CD4-positive, alpha-beta T cell treated with Interferon gamma for 1 hour (primary cell): ENCODE results near the gene PPP6R2.
A peak's percentile ranks its signal among the peaks of the same experiment; 100 is the strongest.
"Not testable (repeated sequence)": the region's sequence is repeated elsewhere in the genome, so short reads cannot be mapped to it uniquely, and the experiment has no call there.

ENCODE experiments used
- DNase-seq: peaks from one replicate; pipeline ENCODE4 v3.0.0-alpha.2; 2020

PPP6R2 gene

GRCh38 chr22:50319503-50319951 is 23.6 kb upstream of the PPP6R2 start:
- no peak for DNase-seq

GRCh38 chr22:50320116-50320515 is 23.0 kb upstream of the PPP6R2 start:
- no peak for DNase-seq

- DNase-seq = no peak
Observed at GRCh38 chr22:50320671-50321325, 22.3 kb upstream of the PPP6R2 start.

- DNase-seq = not testable (repeated sequence)
Observed at GRCh38 chr22:50322382-50323104, 20.6 kb upstream of the PPP6R2 start.

- DNase-seq = no peak
Observed at GRCh38 chr22:50323900-50324299, 19.2 kb upstream of the PPP6R2 start.

- no peak for DNase-seq
Observed at GRCh38 chr22:50325444-50326224, 17.5 kb upstream of the PPP6R2 start.

GRCh38 chr22:50326225-50326955 is 16.7 kb upstream of the PPP6R2 start:
- no peak for DNase-seq

GRCh38 chr22:50326956-50327710 is 16.0 kb upstream of the PPP6R2 start, which contains the start of gene DENND6B:
Gene DENND6B, minus strand, starts transcription at chr22:50327012. Its CDS starts 24 bp downstream, at chr22:50326988.
- peak; percentile 76 for DNase-seq

- DNase-seq = no peak
Observed at GRCh38 chr22:50327711-50328019, 15.5 kb upstream of the PPP6R2 start.

GRCh38 chr22:50329236-50329635 is 13.9 kb upstream of the PPP6R2 start:
- no peak for DNase-seq

- not testable (repeated sequence) for DNase-seq
Observed at GRCh38 chr22:50334433-50334832, 8.7 kb upstream of the PPP6R2 start.

GRCh38 chr22:50337262-50338041 is 5.7 kb upstream of the PPP6R2 start:
- no peak for DNase-seq

- no peak for DNase-seq
Observed at GRCh38 chr22:50338042-50338573, 5.0 kb upstream of the PPP6R2 start.

- no peak for DNase-seq
Observed at GRCh38 chr22:50338860-50339462, 4.2 kb upstream of the PPP6R2 start.

GRCh38 chr22:50339945-50340879 is 2.9 kb upstream of the PPP6R2 start:
- peak; percentile 8 for DNase-seq

- DNase-seq = peak; percentile 84
Observed at GRCh38 chr22:50341977-50342650, 1.0 kb upstream of the PPP6R2 start.

- no peak for DNase-seq
Observed at GRCh38 chr22:50343541-50343935, 411 bp downstream of the PPP6R2 start.

- no peak for DNase-seq
Observed at GRCh38 chr22:50346470-50346869, 3.3 kb downstream of the PPP6R2 start.

- DNase-seq = no peak
Observed at GRCh38 chr22:50347157-50347556, 4.0 kb downstream of the PPP6R2 start.
